WI38 (cell line): ENCODE data around the gene C16orf92.

ENCODE experiments used
- H3K4me3 ChIP-seq: 2 replicates; pipeline ENCODE4 v1.5.1; 2011; ENCODE audit warnings: low read depth, mild to moderate bottlenecking, control low read depth, low read length
- CTCF ChIP-seq: IDR thresholded peaks from 2 replicates; pipeline ENCODE4 v1.5.1; 2012; ENCODE audit warnings: low read depth, mild to moderate bottlenecking, control low read depth, low read length

Gene C16orf92

GRCh38 chr16:29994600-29995323 is 28.2 kb upstream of the C16orf92 start:
- no peak for TF ChIP-seq CTCF
- peak overlapping the region; percentile 95 for H3K4me3 ChIP-seq

GRCh38 chr16:29995324-29995910 is 27.6 kb upstream of the C16orf92 start, which contains the start of gene HIRIP3:
Gene HIRIP3, minus strand, starts transcription at chr16:29995617. Its CDS starts 12 bp downstream, at chr16:29995605.
- TF ChIP-seq CTCF: no peak
- H3K4me3 ChIP-seq: peak within 1 kb of the TSS; percentile 95

- no peak for TF ChIP-seq CTCF
- H3K4me3 ChIP-seq: peak within 1 kb of the TSS; percentile 95
Measured at GRCh38 chr16:29995911-29996765, 26.9 kb upstream of the C16orf92 start, which contains the start of gene INO80E. Gene INO80E, plus strand, starts transcription at chr16:29996241. Its CDS starts 70 bp downstream, at chr16:29996311.

- H3K4me3 ChIP-seq: peak overlapping the region; percentile 95
- TF ChIP-seq CTCF: no peak
Measured at GRCh38 chr16:29996766-29997250, 26.2 kb upstream of the C16orf92 start.

GRCh38 chr16:29999605-30000004 is 23.4 kb upstream of the C16orf92 start:
- H3K4me3 ChIP-seq: no peak overlapping the region
- no peak for TF ChIP-seq CTCF

DNA sequence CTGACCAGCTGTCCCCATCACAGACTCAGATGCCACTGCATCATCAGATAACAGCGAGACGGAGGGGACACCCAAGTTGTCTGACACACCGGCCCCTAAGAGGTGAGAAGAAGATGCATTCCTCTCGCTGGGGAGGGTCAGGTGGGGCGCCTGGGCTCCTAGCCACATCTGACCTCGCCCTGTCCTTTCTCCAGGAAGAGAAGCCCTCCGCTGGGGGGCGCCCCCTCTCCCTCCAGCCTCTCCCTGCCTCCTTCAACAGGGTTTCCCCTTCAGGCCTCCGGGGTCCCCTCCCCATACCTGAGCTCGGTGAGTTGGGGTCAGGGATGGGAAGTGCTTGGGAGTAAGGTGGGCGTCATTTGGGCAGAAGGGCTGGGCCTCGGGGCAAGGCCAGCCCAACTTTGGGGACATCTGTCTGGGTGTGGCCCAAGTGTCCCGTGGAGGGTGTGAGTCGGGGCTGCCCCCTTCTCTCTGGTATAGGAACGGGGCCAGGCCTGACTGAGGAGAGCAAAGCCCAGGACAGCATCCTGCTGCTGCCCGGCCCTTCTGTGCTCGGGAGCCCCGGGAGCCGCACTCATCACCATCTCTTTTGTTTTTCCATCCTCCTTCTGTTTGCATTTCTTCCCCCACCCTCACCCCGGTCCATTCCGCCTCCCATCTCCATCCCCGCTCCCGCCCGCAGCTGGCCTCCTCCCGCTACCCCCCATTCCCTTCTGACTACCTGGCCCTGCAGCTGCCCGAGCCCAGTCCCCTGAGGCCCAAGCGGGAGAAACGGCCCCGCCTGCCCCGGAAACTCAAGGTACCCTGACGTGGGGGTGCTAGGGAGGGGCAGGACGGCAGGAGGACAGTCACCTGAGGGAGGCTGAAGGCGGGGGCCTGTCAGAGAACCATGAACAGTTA is 22.0 kb upstream of the C16orf92 start:
- TF ChIP-seq CTCF: no peak
- no peak overlapping the region for H3K4me3 ChIP-seq
